Kasumi-1 (cell line): ENCODE measurements around the gene DIO1.

Experiments
- DNase-seq, 2 experiments: peaks; one replicate each; lab custom pipeline; 2025; lab: John Stamatoyannopoulos, UW

Gene DIO1

GRCh38 chr1:53894644-53895043 is 657 bp downstream of the DIO1 start:
- no peak for DNase-seq

- DNase-seq: no peak
Measured at GRCh38 chr1:53895421-53895820, 1.4 kb downstream of the DIO1 start.

GRCh38 chr1:53896635-53897229 is 2.7 kb downstream of the DIO1 start:
- DNase-seq: no peak

GRCh38 chr1:53899206-53899628 is 5.2 kb downstream of the DIO1 start:
- no peak for DNase-seq

GRCh38 chr1:53899708-53900107 is 5.7 kb downstream of the DIO1 start:
- no peak for DNase-seq

GRCh38 chr1:53902235-53903138 is 8.5 kb downstream of the DIO1 start:
- DNase-seq: no peak

GRCh38 chr1:53905509-53905908 is 11.5 kb downstream of the DIO1 start:
- DNase-seq: no peak

- no peak for DNase-seq
Measured at GRCh38 chr1:53906121-53906520, 12.1 kb downstream of the DIO1 start.

- DNase-seq: no peak
Measured at GRCh38 chr1:53909946-53910345, 16.0 kb downstream of the DIO1 start.

- no peak for DNase-seq
Measured at GRCh38 chr1:53911442-53911841, 17.5 kb downstream of the DIO1 start.

- DNase-seq: no peak
Measured at GRCh38 chr1:53913352-53914033, 19.5 kb downstream of the DIO1 start.

- no peak for DNase-seq
Measured at GRCh38 chr1:53918343-53918742, 24.4 kb downstream of the DIO1 start.

- DNase-seq: no peak
Measured at GRCh38 chr1:53919675-53920066, 25.7 kb downstream of the DIO1 start.

- DNase-seq: no peak
Measured at GRCh38 chr1:53927376-53927881, 33.4 kb downstream of the DIO1 start.

- no peak for DNase-seq
Measured at GRCh38 chr1:53929246-53929960, 35.4 kb downstream of the DIO1 start.

GRCh38 chr1:53930932-53931331 is 36.9 kb downstream of the DIO1 start:
- no peak for DNase-seq

GRCh38 chr1:53931523-53931922 is 37.5 kb downstream of the DIO1 start:
- DNase-seq: no peak

- DNase-seq: peak in 1 of 2 experiments; percentile 28
Measured at GRCh38 chr1:53934170-53934765, 40.3 kb downstream of the DIO1 start.

- DNase-seq: no peak
Measured at GRCh38 chr1:53936430-53936829, 42.4 kb downstream of the DIO1 start.

GRCh38 chr1:53938136-53938830 is 44.3 kb downstream of the DIO1 start:
- DNase-seq: no peak
